ENCODE data around the gene THAP7. TPM values are rescaled to one million over a fixed set of nuclear protein-coding genes. Genes with fewer than 3 reads are reported as not detected.

Gene THAP7
- total RNA-seq, 2 experiments from 2014 or later = 33.6 to 33.8 TPM

DNA sequence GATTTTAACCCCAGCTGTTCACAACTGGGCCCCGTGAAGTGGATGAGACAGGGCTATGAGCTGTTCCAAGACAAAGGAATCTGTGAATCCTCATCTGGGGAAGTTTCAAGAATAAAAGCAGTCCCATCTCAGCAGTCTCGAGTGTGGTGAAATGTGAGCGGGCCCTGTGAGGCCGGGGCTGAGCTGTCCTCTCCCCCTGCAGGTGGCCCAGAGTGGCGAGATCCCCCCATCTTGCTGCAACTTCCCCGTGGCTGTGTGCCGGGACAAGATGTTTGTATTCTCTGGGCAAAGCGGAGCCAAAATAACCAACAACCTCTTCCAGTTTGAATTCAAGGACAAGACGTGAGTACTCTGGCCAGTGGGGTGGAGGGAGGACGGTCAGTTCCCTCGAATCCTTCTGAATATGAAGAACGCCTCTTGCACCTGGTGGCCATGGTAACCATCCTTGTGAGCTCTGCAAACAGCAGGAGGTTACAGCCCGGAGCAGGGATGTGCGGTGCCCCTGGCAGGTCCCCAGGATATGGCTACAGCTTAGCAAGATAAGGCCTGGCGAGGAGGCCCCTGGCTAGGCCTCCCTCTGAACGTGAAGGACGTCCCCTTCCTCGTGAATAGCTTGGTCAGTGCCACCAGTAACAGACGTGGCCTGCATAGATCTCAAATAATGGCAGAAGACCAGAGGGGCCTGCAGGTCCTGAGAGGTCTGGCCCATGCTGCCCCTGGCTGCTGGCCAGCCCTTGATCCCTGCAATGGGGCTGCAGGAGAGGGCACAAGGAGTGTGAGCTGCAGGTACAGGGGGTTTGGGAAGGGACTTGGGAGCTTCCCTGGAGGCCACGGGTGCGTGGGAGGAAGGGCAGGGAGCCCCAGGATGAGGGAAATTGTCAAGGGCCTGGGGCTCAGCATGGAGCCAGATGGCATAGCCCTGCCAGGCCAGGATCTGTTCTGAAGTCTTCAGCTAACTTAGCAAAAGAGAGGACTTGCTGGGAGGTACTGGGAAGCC is 11.4 kb downstream of the THAP7 start:
- POLR2A ChIA-PET = interaction anchor here (0.9 to 2.1 kb wide), 4 partner anchors 8 to 12 kb away, joined by 3 to 9 read pairs (median 4); partner anchors contain the start of genes LZTR1 and THAP7
- Mint-ChIP-seq H3K27me3 (no peaks in the 10 kb centered on the region), H3K9me3 (no peaks in the 10 kb centered on the region), H3K27ac (peak overlapping the region; percentile 43), H3K4me1 (peaks cover 2% of the 10 kb centered on the region), H3K36me3 (peaks cover 4% of the 10 kb centered on the region), H3K4me3 (no peak overlapping the region)
- DNase-seq (no peak), ATAC-seq (ENCODE audit: low read depth) (no peak)

DNA sequence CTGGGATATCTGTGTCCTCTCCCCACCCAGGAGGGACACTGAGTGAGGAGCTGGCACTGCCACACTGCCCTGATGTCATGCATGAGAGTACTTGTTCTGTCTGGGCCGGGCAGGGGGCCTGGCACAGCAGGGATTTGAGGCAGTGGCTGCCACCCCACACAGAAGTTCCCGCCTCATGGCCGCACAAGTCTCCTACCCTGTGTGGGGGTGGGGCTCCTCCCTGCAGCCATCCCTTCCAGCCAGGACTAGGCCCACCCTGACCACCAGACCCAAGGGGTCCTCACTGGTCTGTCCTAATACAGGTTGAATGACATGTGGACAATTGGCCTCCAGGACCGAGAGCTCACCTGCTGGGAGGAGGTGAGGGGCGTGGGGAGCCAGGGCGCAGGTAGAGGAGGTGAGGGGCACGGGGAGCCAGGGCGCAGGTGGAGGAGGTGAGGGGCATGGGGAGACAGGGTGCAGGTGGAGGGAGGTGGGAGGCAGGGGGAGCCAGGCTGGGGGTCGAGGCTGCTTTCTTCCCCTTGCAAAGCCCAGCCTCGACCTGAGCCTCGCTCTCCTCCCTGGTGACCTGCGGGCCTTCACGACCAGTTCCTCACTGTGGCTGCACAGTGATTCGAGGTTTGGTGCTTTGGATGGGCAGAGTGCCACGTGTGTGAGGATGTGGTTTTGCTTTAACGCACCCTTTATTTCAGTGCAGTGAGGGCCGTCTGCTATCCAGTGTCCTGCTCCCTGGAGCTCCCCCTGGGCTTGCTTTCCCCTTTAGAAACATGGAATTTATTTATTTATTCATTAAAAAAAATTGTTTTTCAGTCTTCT is 12.4 kb downstream of the THAP7 start:
- ATAC-seq (ENCODE audit: low read depth) = no peak
- DNase-seq = no peak
- H3K36me3 Mint-ChIP-seq = peaks cover 4% of the 10 kb centered on the region
- POLR2A ChIA-PET = interaction anchor here (1.0 to 1.4 kb wide), 2 partner anchors 10 to 13 kb away, joined by 3 to 4 read pairs; partner anchors contain the start of gene THAP7
- no peaks in the 10 kb centered on the region for H3K9me3 Mint-ChIP-seq
- H3K27me3 Mint-ChIP-seq = no peaks in the 10 kb centered on the region
- no peak overlapping the region for H3K27ac Mint-ChIP-seq
- no peak overlapping the region for H3K4me3 Mint-ChIP-seq
- H3K4me1 Mint-ChIP-seq = peaks cover 2% of the 10 kb centered on the region

DNA sequence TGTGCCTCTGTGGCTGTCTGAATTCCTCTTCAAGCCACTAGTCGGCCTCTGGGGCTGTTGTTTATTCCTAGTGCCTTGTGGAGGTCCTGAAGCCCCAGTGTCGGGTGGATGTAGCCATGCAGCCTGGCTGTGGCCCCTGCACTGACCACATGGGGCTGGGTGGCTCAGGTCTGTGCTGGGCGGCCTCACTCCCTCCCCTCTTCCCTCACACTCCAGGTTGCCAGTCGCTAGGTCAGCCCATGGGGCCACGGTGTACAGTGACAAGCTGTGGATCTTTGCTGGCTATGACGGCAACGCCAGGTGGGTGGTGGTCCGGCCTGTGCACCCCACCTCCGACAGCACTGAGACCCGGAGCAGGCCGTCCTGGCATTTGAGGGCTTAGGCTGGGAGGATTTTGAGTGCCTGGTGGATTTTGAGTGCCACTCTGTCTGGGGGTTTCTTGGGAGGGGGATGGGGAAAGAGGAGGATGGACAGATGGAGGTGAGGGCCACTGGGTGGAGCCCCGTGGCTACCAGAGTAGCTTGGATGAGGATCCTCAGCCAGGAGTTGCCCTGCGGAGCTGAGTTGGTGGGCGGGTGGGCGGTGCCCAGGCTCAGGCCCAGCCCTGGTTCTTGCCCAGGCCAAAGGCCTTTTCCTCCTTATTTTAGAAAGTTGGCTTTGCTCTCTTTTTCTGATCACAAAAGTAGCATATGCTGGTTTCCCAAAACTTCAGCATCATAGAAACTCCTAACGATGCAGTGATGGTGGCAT is 13.2 kb downstream of the THAP7 start:
- Mint-ChIP-seq H3K9me3 (no peaks in the 10 kb centered on the region), H3K27ac (no peak overlapping the region), H3K4me1 (peaks cover 5% of the 10 kb centered on the region), H3K4me3 (no peak overlapping the region), H3K36me3 (peaks cover 5% of the 10 kb centered on the region), H3K27me3 (no peaks in the 10 kb centered on the region)
- no peak for ATAC-seq (ENCODE audit: low read depth)
- DNase-seq = no peak
- POLR2A ChIA-PET = interaction anchor here (1.4 kb wide), 1 partner anchor 11 kb away, joined by 4 read pairs; no protein-coding TSS in a partner anchor

DNA sequence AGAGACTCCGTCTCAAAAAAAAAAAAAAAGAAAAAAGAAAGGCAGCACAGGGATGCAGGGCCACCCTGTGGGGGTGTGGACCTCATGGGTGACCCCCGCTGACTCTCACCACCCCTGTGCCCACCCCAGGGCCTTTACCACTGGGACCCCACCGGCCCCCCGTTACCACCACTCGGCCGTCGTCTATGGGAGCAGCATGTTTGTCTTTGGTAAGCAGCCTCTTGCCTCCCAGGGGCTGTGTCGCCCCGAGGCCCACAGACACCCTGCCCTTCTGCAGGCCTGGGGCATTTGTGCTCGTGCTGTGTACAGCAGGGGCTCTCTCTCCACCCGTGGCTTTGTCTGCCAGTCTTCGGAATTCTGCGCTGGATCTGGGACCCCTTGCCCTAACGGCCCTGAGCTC is 14.5 kb downstream of the THAP7 start:
- no peak for DNase-seq
- Mint-ChIP-seq H3K27ac (no peak overlapping the region), H3K9me3 (no peaks in the 10 kb centered on the region), H3K4me1 (peaks cover 15% of the 10 kb centered on the region), H3K27me3 (no peaks in the 10 kb centered on the region), H3K4me3 (no peak overlapping the region), H3K36me3 (peaks cover 5% of the 10 kb centered on the region)
- POLR2A ChIA-PET = no interaction called here
- no peak for ATAC-seq (ENCODE audit: low read depth)

DNA sequence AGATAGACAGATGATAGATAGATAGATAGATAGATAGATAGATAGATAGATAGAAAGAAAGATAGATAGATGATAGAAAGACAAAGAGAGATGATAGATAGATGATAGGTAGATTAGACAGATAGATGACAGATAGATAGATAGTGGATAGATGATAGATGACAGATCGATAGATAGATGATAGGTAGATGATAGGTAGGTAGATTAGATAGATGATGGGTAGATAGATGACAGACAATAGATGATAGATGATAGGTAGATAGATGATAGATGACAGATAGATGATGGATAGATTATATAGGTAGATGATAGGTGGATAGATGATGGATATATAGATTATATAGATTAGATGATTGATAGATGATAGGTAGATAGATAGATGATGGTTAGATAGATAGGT is 15.6 kb downstream of the THAP7 start:
- H3K36me3 Mint-ChIP-seq = peaks cover 5% of the 10 kb centered on the region
- H3K27ac Mint-ChIP-seq = no peak overlapping the region
- no peak overlapping the region for H3K4me3 Mint-ChIP-seq
- POLR2A ChIA-PET = no interaction called here
- ATAC-seq (ENCODE audit: low read depth) = no peak
- H3K4me1 Mint-ChIP-seq = peaks cover 17% of the 10 kb centered on the region
- no peaks in the 10 kb centered on the region for H3K27me3 Mint-ChIP-seq
- no peak for DNase-seq
- no peaks in the 10 kb centered on the region for H3K9me3 Mint-ChIP-seq

DNA sequence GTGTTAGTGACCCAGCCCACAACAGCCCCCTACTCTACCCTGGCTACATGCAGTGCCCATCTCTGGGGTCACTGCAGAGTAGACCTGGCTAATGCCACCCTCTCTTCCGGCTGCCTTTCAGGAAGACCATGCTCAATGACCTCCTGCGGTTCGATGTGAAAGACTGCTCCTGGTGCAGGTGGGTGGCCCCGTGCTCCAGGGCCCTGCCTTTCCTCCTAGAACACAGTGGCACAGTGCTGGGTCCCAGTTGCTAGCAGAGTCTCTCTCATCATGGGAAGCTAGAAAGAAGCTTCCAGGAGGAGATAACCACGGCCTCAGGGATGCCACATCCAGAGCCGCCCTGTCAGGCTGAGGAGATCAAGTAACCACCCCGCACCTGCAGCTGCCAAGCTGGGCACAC is 16.2 kb downstream of the THAP7 start:
- POLR2A ChIA-PET = no interaction called here
- Mint-ChIP-seq H3K4me1 (peaks cover 22% of the 10 kb centered on the region), H3K9me3 (no peaks in the 10 kb centered on the region), H3K27me3 (no peaks in the 10 kb centered on the region), H3K4me3 (no peak overlapping the region), H3K27ac (no peak overlapping the region), H3K36me3 (peaks cover 5% of the 10 kb centered on the region)
- ATAC-seq (ENCODE audit: low read depth) = no peak
- no peak for DNase-seq

DNA sequence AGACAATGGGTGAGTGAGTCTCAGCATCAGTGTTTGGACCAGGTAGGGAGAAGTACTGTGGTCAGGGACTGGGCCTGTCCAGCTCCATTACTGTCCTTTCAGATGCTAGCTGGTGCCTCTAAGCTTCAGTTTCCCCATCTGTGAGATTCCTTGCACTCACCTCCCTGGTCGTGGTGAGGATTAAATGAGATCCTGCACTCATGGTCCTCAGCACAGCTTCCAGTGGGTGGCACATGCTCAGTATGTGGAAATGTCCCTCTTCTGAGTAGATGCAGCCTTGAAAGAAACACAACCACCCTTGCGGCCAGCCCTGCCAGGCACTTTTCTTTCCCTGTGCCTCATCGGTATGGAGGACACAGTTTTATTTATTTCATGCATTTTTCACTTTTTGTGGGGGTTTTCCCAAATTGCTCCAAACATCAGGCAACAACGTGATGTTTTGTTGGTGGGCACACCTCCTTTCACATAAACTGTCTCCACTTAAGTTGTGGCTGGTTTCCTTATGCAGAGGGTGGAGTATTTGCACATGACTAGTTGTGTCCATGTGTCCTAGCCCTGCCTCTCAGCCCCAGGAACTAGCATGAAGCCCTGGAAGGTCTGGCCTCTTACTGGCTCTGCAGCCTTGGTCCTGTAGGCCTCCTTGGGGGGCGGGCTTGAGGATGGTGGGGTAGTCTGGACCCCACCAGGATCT is 18.7 kb downstream of the THAP7 start:
- Mint-ChIP-seq H3K4me1 (peaks cover 30% of the 10 kb centered on the region), H3K27me3 (no peaks in the 10 kb centered on the region), H3K27ac (peak overlapping the region; percentile 89), H3K4me3 (peak overlapping the region; percentile 99), H3K36me3 (peaks cover 8% of the 10 kb centered on the region), H3K9me3 (peaks cover 6% of the 10 kb centered on the region)
- POLR2A ChIA-PET = interaction anchor here (2.2 to 2.9 kb wide), 3 partner anchors 8 to 20 kb away, joined by 9 to 23 read pairs (median 18); partner anchors contain the start of gene THAP7
- DNase-seq = no peak
- no peak for ATAC-seq (ENCODE audit: low read depth)

DNA sequence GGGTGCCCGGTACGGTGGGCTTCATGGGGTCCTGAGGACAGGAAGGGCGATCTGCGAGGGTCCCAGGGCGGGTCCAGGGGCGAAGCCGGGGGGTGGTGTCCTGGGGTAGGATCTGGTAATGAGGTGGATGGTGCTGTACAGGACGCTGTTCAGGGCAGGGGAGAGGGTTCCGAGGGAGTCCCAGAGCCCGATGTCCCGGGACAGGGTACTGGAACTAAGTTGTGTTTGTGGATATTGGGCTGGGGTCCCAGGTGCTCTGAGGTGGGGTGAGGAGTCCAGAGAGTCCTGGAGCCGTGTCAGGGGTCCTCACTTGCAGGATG is 19.4 kb downstream of the THAP7 start:
- peak overlapping the region; percentile 89 for H3K27ac Mint-ChIP-seq
- POLR2A ChIA-PET = interaction anchor here (1.0 to 2.9 kb wide), 7 partner anchors 9 to 647 kb away, joined by 3 to 23 read pairs (median 6); partner anchors contain the start of gene THAP7
- H3K4me3 Mint-ChIP-seq = peak overlapping the region; percentile 99
- DNase-seq = no peak
- H3K4me1 Mint-ChIP-seq = peaks cover 30% of the 10 kb centered on the region
- H3K36me3 Mint-ChIP-seq = peaks cover 8% of the 10 kb centered on the region
- H3K9me3 Mint-ChIP-seq = peaks cover 6% of the 10 kb centered on the region
- peak; percentile 8 for ATAC-seq (ENCODE audit: low read depth)
- H3K27me3 Mint-ChIP-seq = no peaks in the 10 kb centered on the region

DNA sequence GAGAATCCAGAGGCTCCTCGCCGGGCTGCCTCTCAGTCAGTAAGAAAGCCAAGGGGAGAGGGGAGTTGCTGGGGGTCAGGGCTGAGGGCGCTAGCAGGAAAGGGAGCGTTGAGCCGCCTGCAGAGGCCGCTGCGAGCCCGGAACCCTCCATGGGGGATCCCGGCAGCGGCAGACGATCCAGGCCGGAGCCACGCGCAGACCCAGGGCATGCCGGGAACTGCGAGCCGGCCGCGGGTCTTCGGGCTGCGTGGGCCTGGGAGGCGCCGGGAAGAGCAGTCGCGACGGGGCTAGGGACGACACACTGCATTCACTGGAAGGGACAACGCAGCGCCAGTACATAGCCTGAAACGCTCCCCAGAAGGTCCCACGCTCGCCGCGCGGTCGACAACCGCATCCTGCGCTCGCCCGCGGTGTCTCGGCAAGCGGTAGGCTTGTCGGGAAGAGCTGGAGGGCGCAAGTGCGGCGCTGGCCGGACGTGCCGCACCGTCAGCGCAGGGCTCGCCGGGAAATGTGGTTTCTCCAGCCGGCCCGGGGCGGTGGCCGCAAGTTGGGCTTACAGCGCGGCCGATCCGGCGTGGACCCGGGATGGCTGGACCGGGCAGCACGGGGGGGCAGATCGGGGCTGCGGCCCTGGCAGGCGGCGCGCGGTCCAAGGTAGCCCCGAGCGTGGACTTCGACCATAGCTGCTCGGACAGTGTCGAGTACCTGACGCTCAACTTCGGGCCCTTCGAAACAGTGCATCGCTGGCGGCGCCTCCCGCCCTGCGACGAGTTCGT is 19.9 kb downstream of the THAP7 start, which contains the start of gene LZTR1:
Gene LZTR1 (plus strand): TSS at position 511 of the 776 bp plus-strand sequence. CDS start 75 bp downstream, at position 586.
- peak; percentile 87 for DNase-seq

DNA sequence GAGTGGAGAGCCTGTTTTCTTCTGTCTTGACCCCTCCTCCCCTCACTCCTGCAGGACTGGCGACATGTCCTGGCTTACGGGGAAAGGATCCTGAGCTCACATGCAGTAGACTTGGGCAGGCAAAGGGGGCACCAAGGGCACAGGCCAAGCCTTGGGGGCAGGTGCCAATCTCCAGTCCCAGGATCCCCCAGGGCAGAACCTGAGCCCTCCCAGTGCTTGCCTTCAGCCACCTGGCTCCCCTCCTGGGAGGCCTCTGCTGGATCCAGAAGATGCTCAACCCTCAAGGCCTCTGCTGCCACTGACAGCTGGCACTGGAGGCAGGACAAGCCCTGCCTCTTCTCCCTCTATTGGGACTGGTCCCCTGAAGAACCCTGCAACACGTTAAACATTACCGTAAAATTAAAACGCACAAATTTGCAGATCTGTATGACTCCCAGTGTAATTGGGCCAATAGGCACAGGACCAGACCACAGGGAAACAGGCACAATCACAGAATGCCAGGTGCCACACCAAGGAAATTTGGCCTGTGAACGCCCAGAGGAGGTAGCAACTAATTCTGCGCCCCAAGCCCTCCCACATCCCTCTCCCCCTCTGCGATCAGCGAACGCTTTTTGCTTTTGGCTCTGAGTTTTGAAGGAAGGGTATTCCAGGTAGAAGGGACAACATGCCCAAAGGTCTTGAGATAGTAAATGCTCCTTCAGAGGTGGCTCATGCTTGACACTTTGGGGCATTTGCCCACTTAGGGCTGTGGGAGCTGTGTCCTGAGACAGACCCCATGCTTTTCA is 20.8 kb downstream of the THAP7 start:
- POLR2A ChIA-PET = interaction anchor here (2.2 to 2.9 kb wide), 4 partner anchors 10 to 24 kb away, joined by 6 to 23 read pairs (median 14); partner anchors contain the start of gene THAP7
- peak overlapping the region; percentile 99 for H3K4me3 Mint-ChIP-seq
- DNase-seq (no peak), ATAC-seq (ENCODE audit: low read depth) (no peak)
- peaks cover 6% of the 10 kb centered on the region for H3K9me3 Mint-ChIP-seq
- peak overlapping the region; percentile 89 for H3K27ac Mint-ChIP-seq
- H3K36me3 Mint-ChIP-seq = peaks cover 4% of the 10 kb centered on the region
- H3K4me1 Mint-ChIP-seq = peaks cover 30% of the 10 kb centered on the region
- H3K27me3 Mint-ChIP-seq = no peaks in the 10 kb centered on the region

More for the DNA sequence above, 19.9 kb downstream of the THAP7 start, which contains the start of gene LZTR1:
- Mint-ChIP-seq H3K27me3 (no peaks in the 10 kb centered on the region), H3K27ac (peak within 1 kb of the TSS; percentile 89), H3K4me3 (peak within 1 kb of the TSS; percentile 99), H3K9me3 (peaks cover 6% of the 10 kb centered on the region), H3K36me3 (peaks cover 8% of the 10 kb centered on the region), H3K4me1 (peaks cover 30% of the 10 kb centered on the region)
- ATAC-seq (ENCODE audit: low read depth) = peak; percentile 79
- POLR2A ChIA-PET = interaction anchor here (1.0 to 2.9 kb wide), 7 partner anchors 9 to 647 kb away, joined by 3 to 23 read pairs (median 6); partner anchors contain the start of gene THAP7

DNA sequence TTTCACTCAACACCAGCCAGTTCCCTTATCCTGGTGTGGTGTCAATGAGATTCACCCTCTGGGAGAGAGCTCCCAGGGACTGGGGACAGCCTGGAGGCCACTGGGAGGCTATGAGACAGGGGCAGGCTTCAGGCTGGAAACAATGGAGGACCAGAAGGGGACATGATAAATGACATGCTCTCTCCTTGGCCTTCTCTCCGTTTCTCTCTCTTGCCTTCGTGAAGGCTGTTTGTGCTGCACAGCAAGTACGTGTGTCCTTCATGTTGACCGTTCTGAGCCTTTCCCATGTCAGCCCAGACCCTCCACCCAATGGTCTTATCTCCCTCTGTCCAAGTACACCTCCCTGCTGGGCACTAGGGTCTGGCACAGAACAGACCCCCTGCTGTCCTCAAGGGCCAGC is 21.4 kb downstream of the THAP7 start:
- H3K4me1 Mint-ChIP-seq = peaks cover 30% of the 10 kb centered on the region
- H3K27me3 Mint-ChIP-seq = no peaks in the 10 kb centered on the region
- H3K4me3 Mint-ChIP-seq = no peak overlapping the region
- ATAC-seq (ENCODE audit: low read depth) = no peak
- POLR2A ChIA-PET = interaction anchor here (2.2 to 2.9 kb wide), 2 partner anchors 19 to 23 kb away, joined by 6 to 23 read pairs; no protein-coding TSS in a partner anchor
- no peak for DNase-seq
- peaks cover 6% of the 10 kb centered on the region for H3K9me3 Mint-ChIP-seq
- peaks cover 4% of the 10 kb centered on the region for H3K36me3 Mint-ChIP-seq
- H3K27ac Mint-ChIP-seq = no peak overlapping the region
